Endothelial cell of umbilical vein (primary cell): ENCODE measurements around the gene GINS3. TPM values are rescaled to one million over a fixed set of nuclear protein-coding genes. Genes with fewer than 3 reads are reported as not detected.

ENCODE experiments used
- BruUV-seq: library from RNA; stranded (reverse); fragments of 400-500 nt; replicated peaks from 2 replicates; lab custom pipeline; 2021; lab: Mats Ljungman, UMichigan
- CTCF ChIA-PET: fragments of 300-600, 350-600 bp; sonication (Branson Sonifier 250); formaldehyde crosslinking; loops from one replicate; lab custom pipeline; 2021; ENCODE audit warnings: antibody characterized with exemption, inconsistent platforms; lab: Charles Lee
- POLR2A ChIA-PET: fragments of 300-600, 350-600 bp; sonication (Branson Sonifier 250); formaldehyde crosslinking; loops from one replicate; lab custom pipeline; 2021; ENCODE audit warnings: antibody characterized with exemption, inconsistent platforms; lab: Charles Lee
- DNase-seq: peaks from one replicate; pipeline ENCODE4 v3.0.0-alpha.2; 2011; ENCODE audit warnings: low read depth, low spot score
- FAIRE-seq: peaks from 2 replicates; lab custom pipeline; 2011; peaks lifted over from hg19 to GRCh38; lab: Jason Lieb, UNC
- H2AFZ ChIP-seq: 2 replicates; pipeline ENCODE4 v1.6.0; 2012; ENCODE audit warnings: low read depth, low read length, control low read depth, inconsistent platforms
- H3K27ac ChIP-seq: 2 replicates; pipeline ENCODE4 v1.5.1; 2011; ENCODE audit warnings: low read depth, mild to moderate bottlenecking, control low read depth, low read length, moderate library complexity; ENCODE audit not compliant: insufficient read depth
- H3K27me3 ChIP-seq, 2 experiments: 2 replicates each; pipeline versions ENCODE4 v1.6.0 to v1.6.1; 2011; ENCODE audit warnings: low read length in 2 of 2, mixed read lengths in 1 of 2; ENCODE audit not compliant: control insufficient read depth in 2 of 2, insufficient read depth in 2 of 2
- H3K36me3 ChIP-seq, 2 experiments: 2 replicates in 1 of 2; 3 replicates in 1 of 2; pipeline ENCODE4 v1.5.1; 2011; ENCODE audit warnings: low read length in 2 of 2, mild to moderate bottlenecking in 1 of 2, moderate library complexity in 1 of 2; ENCODE audit not compliant: control insufficient read depth in 2 of 2, insufficient read depth in 2 of 2; ENCODE audit errors: extremely low read depth in 1 of 2
- H3K4me1 ChIP-seq: 3 replicates; pipeline ENCODE4 v1.5.1; 2011; ENCODE audit warnings: mild to moderate bottlenecking, low read length; ENCODE audit not compliant: control insufficient read depth, insufficient read depth; ENCODE audit errors: extremely low read depth
- H3K4me2 ChIP-seq: 2 replicates; pipeline ENCODE4 v1.6.1; 2011; ENCODE audit warnings: low read length, control low read depth, mixed read lengths; ENCODE audit not compliant: insufficient read depth
- H3K4me3 ChIP-seq, 3 experiments: fragments of 200-600 bp in 1 of 3; sonication (generic), shearing (Covaris generic) in 1 of 3; replicated peaks in 1 of 3; 2 replicates each; pipeline ENCODE4 v1.5.1; 2011 to 2016; ENCODE audit warnings: control low read depth in 3 of 3, low read length in 3 of 3, mild to moderate bottlenecking in 2 of 3, inconsistent platforms in 1 of 3, low read depth in 1 of 3, moderate library complexity in 1 of 3; ENCODE audit not compliant: insufficient read depth in 1 of 3
- H3K79me2 ChIP-seq: 2 replicates; pipeline ENCODE4 v1.6.0; 2012; ENCODE audit warnings: low read length, inconsistent platforms; ENCODE audit not compliant: control insufficient read depth, insufficient read depth
- H3K9ac ChIP-seq: replicated peaks from 2 replicates; pipeline ENCODE3; 2011; ENCODE audit warnings: low read length, control low read depth; ENCODE audit not compliant: insufficient read depth; ENCODE audit errors: extremely low read depth
- H3K9me1 ChIP-seq: replicated peaks from 3 replicates; pipeline ENCODE4 v1.6.0; 2011; ENCODE audit warnings: mild to moderate bottlenecking, low read length; ENCODE audit not compliant: control insufficient read depth, insufficient read depth; ENCODE audit errors: extremely low read depth
- H3K9me3 ChIP-seq: replicated peaks from 2 replicates; pipeline ENCODE4 v1.5.1; 2012; ENCODE audit warnings: low read length, inconsistent platforms; ENCODE audit not compliant: control insufficient read depth, insufficient read depth
- H4K20me1 ChIP-seq: replicated peaks from 2 replicates; pipeline ENCODE3; 2011; ENCODE audit warnings: mild to moderate bottlenecking, low read length; ENCODE audit not compliant: control insufficient read depth, insufficient read depth; ENCODE audit errors: extremely low read depth
- CTCF ChIP-seq, 2 donors: IDR thresholded peaks; 1 replicate in 1 of 2; 2 replicates in 1 of 2; pipeline ENCODE4 v1.5.1; 2011; ENCODE audit warnings: low read length in 2 of 2, mild to moderate bottlenecking in 2 of 2, moderate library complexity in 2 of 2, control low read depth in 1 of 2, inconsistent platforms in 1 of 2, low read depth in 1 of 2; ENCODE audit not compliant: insufficient read depth in 1 of 2; ENCODE audit errors: extremely low read depth in 1 of 2
- EZH2 ChIP-seq: IDR thresholded peaks from 2 replicates; pipeline ENCODE4 v1.6.1; 2012; ENCODE audit warnings: borderline replicate concordance, low read depth, mild to moderate bottlenecking, moderate library complexity, low read length, inconsistent platforms; ENCODE audit not compliant: severe bottlenecking
- FOS ChIP-seq: IDR thresholded peaks from 2 replicates; pipeline ENCODE4 v1.6.1; 2011; ENCODE audit warnings: mild to moderate bottlenecking, low read length, moderate library complexity, borderline replicate concordance; ENCODE audit not compliant: insufficient read depth
- GATA2 ChIP-seq: IDR thresholded peaks from 2 replicates; pipeline ENCODE4 v1.7.0; 2011; ENCODE audit warnings: low read depth, mild to moderate bottlenecking, moderate library complexity, mixed read lengths, low read length; ENCODE audit not compliant: insufficient read length, insufficient read depth
- JUN ChIP-seq: IDR thresholded peaks from 2 replicates; pipeline ENCODE4 v1.6.1; 2011; ENCODE audit warnings: borderline replicate concordance, low read depth; ENCODE audit not compliant: insufficient read length, insufficient read depth
- MAX ChIP-seq: IDR thresholded peaks from 2 replicates; pipeline ENCODE4 v1.6.1; 2011; ENCODE audit not compliant: insufficient read depth, insufficient read length
- MYC ChIP-seq: IDR thresholded peaks from one replicate; pipeline ENCODE4 v1.6.1; 2011; ENCODE audit warnings: mild to moderate bottlenecking, low read depth, low read length
- POLR2A ChIP-seq: IDR thresholded peaks from 2 replicates; pipeline ENCODE4 v1.6.1; 2012; ENCODE audit warnings: low read depth, mild to moderate bottlenecking, control low read depth, low read length
- POLR2AphosphoS5 ChIP-seq: IDR thresholded peaks from 2 replicates; pipeline ENCODE4 v1.6.1; 2012; ENCODE audit warnings: low read depth, mild to moderate bottlenecking, control low read depth, low read length, moderate library complexity; ENCODE audit not compliant: insufficient read depth
- dilution Hi-C: fragments of 300-500 bp; cut with MboI; formaldehyde crosslinking; loops from one replicate; pipeline ENCODE4 v1.15.0; 2019; ENCODE audit warnings: low sequenced_read_pairs; ENCODE audit not compliant: extremely low pct_ligation_motif_present
- intact Hi-C: fragments of 100-400 bp; cut with micrococcal nuclease; formaldehyde crosslinking; loops from one replicate; pipeline ENCODE4 v1.10.0; 2022
- polyA plus RNA-seq, 4 experiments: library from polyadenylated mRNA; depleted of rRNA in 3 of 4; stranded (reverse) in 3 of 4; unstranded in 1 of 4; fragments of >200 nt; gene quantifications; 2 replicates each; pipeline versions ENCODE4 v1.2.1 to v1.2.3, GENCODE V29; 2011 to 2012; ENCODE audit warnings: missing spikeins in 1 of 4
- total RNA-seq: library from RNA; stranded (reverse); gene quantifications from 2 replicates; pipeline ENCODE4 v1.2.3, GENCODE V29; 2021

GINS3 gene
- total and polyA plus RNA-seq, 2 donors (not counting 3 experiments of a cell fraction or from before 2014, with no cell fraction given): 17.2 to 24.1 TPM

DNA sequence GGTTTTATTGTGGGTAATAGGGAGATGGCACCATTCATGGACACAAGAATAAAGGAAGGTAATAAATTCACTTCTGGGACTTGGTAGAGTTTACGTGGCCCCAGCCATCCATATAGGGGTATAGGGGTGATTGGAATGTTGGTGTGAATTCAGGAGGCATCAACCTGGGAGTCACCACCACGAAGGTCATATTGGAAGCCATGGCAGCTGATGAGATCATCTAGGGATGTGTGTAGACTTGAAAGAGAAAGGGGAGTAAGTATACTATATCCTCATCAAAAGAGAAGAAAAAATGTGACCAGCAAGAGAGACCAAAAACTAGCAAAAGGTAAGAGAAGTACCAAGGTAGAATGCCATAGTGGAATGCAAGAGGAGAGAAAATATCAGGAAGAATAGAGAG lies 26.6 kb upstream of the GINS3 start:
- no peak overlapping the region for H3K4me3 ChIP-seq
- H3K36me3 ChIP-seq: no peaks in the 10 kb centered on the region
- H3K79me2 ChIP-seq: no peaks in the 10 kb centered on the region
- dilution Hi-C loops (no loop called here), intact Hi-C loops (no loop called here)
- ChIA-PET POLR2A (no interaction called here), CTCF (no interaction called here)
- H3K4me2 ChIP-seq: no peak overlapping the region
- H3K9ac ChIP-seq: no peak overlapping the region
- no peaks in the 10 kb centered on the region for H4K20me1 ChIP-seq
- DNase-seq: no peak
- no peaks in the 10 kb centered on the region for H3K27me3 ChIP-seq
- H3K9me1 ChIP-seq: no peaks in the 10 kb centered on the region
- no peak for FAIRE-seq
- no peaks in the 10 kb centered on the region for H3K9me3 ChIP-seq
- no peak overlapping the region for H3K27ac ChIP-seq
- no peak overlapping the region for H2AFZ ChIP-seq
- no TSS peak for BruUV-seq
- no peaks in the 10 kb centered on the region for H3K4me1 ChIP-seq
- no peak for TF ChIP-seq CTCF (IDR thresholded peaks at IDR 0.05; ENCODE audit: extremely low read depth in 1 of 2, insufficient read depth in 1 of 2, low read depth in 1 of 2, low read length in 2 of 2)
- TF ChIP-seq FOS: no peak
- TF ChIP-seq MAX: no peak
- no peak for TF ChIP-seq POLR2AphosphoS5
- no peak for TF ChIP-seq POLR2A
- no peak for TF ChIP-seq JUN
- no peak for TF ChIP-seq MYC
- no peak for TF ChIP-seq EZH2
- no peak for TF ChIP-seq GATA2
